Neural crest cell (in vitro differentiated cells): ENCODE data around the gene OLIG2. TPM values are rescaled to one million over a fixed set of nuclear protein-coding genes. Genes with fewer than 3 reads are reported as not detected.

ENCODE experiments used
- DNase-seq: peaks from one replicate; pipeline ENCODE4 v3.0.0; 2021; ENCODE audit warnings: low read depth, mixed read lengths, low spot score
- H3K27ac Mint-ChIP-seq: one replicate; pipeline ENCODE4 v1.8.0; 2021; ENCODE audit warnings: mild to moderate bottlenecking, mixed read lengths; ENCODE audit not compliant: unreplicated experiment
- H3K27me3 Mint-ChIP-seq: 2 replicates; pipeline ENCODE4 v1.8.0; 2021; ENCODE audit warnings: low read depth, mild to moderate bottlenecking, mixed read lengths
- H3K36me3 Mint-ChIP-seq: 2 replicates; pipeline ENCODE4 v1.8.0; 2021; ENCODE audit warnings: low read depth, mild to moderate bottlenecking, mixed read lengths
- H3K4me1 Mint-ChIP-seq: 2 replicates; pipeline ENCODE4 v1.8.0; 2021; ENCODE audit warnings: mixed read lengths
- H3K4me3 Mint-ChIP-seq: one replicate; pipeline ENCODE4 v1.8.0; 2021; ENCODE audit warnings: mild to moderate bottlenecking, mixed read lengths
- H3K9me3 Mint-ChIP-seq: 2 replicates; pipeline ENCODE4 v1.8.0; 2021; ENCODE audit warnings: mixed read lengths
- total RNA-seq: library from RNA; stranded (reverse); gene quantifications from 2 replicates; pipeline ENCODE4 v1.2.1, GENCODE V29; 2021
- TF ChIP-seq, protein P1 (sequence below): fragments of 200-600 bp; sonication (generic); conservative IDR thresholded peaks from 2 replicates; pipeline ENCODE4 v1.5.0; 2021; ENCODE audit warnings: antibody characterized with exemption, mild to moderate bottlenecking

OLIG2 gene
- total RNA-seq, 1 donor from 2014 or later = 5.4 TPM

DNA sequence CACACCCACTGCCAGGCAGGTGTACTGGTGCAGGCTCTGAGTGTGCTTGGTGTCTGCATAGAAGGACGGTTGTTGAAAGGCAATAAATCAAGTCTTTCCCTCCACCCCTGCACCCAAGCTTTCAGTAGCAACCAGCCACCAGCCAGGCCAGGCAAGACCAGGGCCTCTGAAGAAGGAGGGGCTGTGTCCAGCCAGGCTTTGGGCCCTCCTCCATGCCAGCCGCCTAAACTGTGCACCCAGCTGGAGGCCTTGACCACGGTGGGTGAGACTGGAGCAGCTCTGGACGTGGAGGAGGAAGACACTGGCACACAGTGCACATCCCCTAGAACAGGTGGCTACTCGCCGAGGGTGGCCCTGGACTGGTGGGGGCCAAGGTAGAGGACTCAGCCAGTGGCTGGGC is 4.9 kb downstream of the OLIG2 start:
- H3K4me1 Mint-ChIP-seq = peaks cover 13% of the 10 kb centered on the region
- H3K27me3 Mint-ChIP-seq = peaks cover 92% of the 10 kb centered on the region
- no peak overlapping the region for H3K27ac Mint-ChIP-seq
- no peak overlapping the region for H3K4me3 Mint-ChIP-seq
- TF ChIP-seq, protein P1, sequence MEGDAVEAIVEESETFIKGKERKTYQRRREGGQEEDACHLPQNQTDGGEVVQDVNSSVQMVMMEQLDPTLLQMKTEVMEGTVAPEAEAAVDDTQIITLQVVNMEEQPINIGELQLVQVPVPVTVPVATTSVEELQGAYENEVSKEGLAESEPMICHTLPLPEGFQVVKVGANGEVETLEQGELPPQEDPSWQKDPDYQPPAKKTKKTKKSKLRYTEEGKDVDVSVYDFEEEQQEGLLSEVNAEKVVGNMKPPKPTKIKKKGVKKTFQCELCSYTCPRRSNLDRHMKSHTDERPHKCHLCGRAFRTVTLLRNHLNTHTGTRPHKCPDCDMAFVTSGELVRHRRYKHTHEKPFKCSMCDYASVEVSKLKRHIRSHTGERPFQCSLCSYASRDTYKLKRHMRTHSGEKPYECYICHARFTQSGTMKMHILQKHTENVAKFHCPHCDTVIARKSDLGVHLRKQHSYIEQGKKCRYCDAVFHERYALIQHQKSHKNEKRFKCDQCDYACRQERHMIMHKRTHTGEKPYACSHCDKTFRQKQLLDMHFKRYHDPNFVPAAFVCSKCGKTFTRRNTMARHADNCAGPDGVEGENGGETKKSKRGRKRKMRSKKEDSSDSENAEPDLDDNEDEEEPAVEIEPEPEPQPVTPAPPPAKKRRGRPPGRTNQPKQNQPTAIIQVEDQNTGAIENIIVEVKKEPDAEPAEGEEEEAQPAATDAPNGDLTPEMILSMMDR = no peak
- DNase-seq = no peak
- no peaks in the 10 kb centered on the region for H3K36me3 Mint-ChIP-seq
- no peaks in the 10 kb centered on the region for H3K9me3 Mint-ChIP-seq

DNA sequence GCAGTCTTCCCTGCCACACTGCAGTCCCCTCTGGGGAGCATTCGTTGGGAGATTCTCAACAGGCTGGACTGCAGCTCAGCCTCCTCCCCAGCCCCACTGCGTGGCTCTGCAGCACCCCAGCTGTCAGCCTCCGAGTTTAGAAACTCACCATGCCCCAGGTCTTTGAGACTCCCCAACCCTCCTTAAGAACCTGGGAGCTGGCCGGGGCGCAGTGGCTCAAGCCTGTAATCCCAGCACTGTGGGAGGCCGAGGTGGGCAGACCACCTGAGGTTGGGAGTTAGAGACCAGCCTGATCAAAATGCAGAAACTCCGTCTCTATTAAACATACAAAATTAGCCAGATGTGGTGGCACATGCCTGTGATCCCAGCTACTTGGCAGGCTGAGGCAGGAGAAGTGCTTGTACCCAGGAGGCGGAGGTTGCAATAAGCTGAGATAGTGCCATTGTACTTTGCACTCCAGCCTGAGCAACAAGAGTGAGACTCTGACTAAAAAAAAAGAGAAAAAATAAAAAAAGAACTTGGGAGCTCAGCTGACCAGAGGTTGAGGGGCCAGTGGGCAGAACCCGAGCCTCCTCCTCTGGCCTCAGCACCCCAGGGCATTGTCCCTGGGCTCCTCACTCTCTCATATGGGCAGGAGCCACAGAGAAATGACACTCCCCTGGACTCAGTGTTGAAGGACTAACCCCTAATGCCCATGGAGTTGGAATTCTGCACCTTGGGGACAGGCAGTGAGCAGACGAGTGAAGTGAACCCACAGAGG is 5.6 kb downstream of the OLIG2 start:
- Mint-ChIP-seq H3K36me3 (no peaks in the 10 kb centered on the region), H3K9me3 (no peaks in the 10 kb centered on the region), H3K27ac (no peak overlapping the region), H3K4me3 (no peak overlapping the region), H3K27me3 (peaks cover 88% of the 10 kb centered on the region), H3K4me1 (peaks cover 7% of the 10 kb centered on the region)
- TF ChIP-seq, protein P1 = no peak
- DNase-seq = no peak

DNA sequence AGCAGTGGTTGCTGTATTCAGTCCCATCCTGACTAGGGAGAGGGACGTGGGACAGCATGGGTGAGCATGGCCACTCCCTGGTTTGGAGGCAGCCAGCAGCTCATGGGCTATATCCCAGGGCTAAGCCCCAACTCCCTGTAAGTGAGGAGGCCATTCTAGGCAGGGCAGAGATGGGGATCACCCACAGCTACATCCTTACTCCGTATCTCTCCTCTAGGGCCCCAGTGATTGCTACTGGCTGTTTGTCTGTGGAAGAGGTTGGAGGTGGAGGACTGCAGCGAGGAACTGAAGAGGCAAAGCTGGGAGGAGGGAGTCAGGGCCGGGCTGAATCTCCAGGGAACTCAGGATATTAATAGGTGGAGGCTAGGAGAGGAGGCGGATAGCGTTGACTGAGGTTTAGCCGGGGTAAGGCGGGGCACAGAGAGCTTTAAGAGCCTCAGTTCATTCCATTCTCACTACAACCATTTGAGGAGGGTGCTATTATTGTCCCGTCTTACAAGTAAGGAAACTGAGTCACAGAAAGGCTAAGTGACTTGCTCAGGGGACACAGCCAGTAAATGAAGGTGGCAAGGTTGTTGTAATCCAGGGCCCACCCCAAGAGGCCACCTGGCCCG is 6.8 kb downstream of the OLIG2 start:
- peaks cover 6% of the 10 kb centered on the region for H3K4me1 Mint-ChIP-seq
- DNase-seq = no peak
- no peaks in the 10 kb centered on the region for H3K36me3 Mint-ChIP-seq
- H3K4me3 Mint-ChIP-seq = no peak overlapping the region
- no peaks in the 10 kb centered on the region for H3K9me3 Mint-ChIP-seq
- H3K27ac Mint-ChIP-seq = no peak overlapping the region
- peaks cover 91% of the 10 kb centered on the region for H3K27me3 Mint-ChIP-seq
- TF ChIP-seq, protein P1 = no peak

DNA sequence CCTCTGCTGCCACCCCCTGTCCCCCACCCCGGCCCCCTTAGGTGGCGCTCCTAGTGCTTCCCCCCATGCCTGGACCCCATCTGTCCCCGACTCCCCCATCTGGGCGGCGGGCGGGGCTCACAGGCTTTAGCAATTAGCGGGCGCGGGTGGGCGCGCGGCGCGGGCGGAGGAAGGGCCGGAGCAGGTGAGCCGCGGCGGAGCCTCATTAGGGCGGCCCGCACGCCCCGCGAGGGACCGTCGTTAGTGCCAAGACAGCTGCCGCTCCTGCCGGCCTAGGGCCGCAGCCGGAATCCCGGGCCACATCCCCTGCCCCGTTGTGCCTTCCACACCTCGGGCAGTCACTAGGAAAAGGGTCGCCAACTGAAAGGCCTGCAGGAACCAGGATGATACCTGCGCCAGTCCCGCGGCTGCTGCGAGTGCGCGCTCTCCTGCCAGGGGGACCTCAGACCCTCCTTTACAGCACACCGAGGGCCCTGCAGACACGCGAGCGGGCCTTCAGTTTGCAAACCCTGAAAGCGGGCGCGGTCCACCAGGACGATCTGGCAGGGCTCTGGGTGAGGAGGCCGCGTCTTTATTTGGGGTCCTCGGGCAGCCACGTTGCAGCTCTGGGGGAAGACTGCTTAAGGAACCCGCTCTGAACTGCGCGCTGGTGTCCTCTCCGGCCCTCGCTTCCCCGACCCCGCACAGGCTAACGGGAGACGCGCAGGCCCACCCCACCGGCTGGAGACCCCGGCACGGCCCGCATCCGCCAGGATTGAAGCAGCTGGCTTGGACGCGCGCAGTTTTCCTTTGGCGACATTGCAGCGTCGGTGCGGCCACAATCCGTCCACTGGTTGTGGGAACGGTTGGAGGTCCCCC is 7.6 kb downstream of the OLIG2 start:
- H3K27me3 Mint-ChIP-seq = peaks cover 90% of the 10 kb centered on the region
- DNase-seq = no peak
- H3K27ac Mint-ChIP-seq = no peak overlapping the region
- peaks cover 6% of the 10 kb centered on the region for H3K4me1 Mint-ChIP-seq
- TF ChIP-seq, protein P1 = no peak
- no peaks in the 10 kb centered on the region for H3K9me3 Mint-ChIP-seq
- no peak overlapping the region for H3K4me3 Mint-ChIP-seq
- no peaks in the 10 kb centered on the region for H3K36me3 Mint-ChIP-seq

DNA sequence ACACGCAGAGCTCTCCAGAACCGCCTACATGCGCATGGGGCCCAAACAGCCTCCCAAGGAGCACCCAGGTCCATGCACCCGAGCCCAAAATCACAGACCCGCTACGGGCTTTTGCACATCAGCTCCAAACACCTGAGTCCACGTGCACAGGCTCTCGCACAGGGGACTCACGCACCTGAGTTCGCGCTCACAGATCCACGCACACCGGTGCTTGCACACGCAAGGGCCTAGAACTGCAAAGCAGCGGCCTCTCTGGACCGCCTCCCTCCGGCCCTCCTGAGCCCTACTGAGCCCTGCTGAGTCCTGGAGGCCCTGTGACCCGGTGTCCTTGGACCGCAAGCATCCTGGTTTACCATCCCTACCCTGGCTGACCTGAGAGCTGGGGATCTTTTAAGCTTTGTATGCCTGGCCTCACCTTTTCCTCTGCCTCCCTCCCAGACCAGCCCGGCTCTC is 8.3 kb downstream of the OLIG2 start:
- Mint-ChIP-seq H3K36me3 (no peaks in the 10 kb centered on the region), H3K4me1 (peaks cover 11% of the 10 kb centered on the region), H3K27me3 (peaks cover 86% of the 10 kb centered on the region), H3K4me3 (no peak overlapping the region), H3K9me3 (no peaks in the 10 kb centered on the region), H3K27ac (no peak overlapping the region)
- no peak for DNase-seq
- TF ChIP-seq, protein P1 = no peak
